A673 (cell line): ENCODE measurements around the gene COA8. TPM values are rescaled to one million over a fixed set of nuclear protein-coding genes. Genes with fewer than 3 reads are reported as not detected.

Source experiments
- BruUV-seq: library from RNA; stranded (reverse); fragments of 400-500 nt; replicated peaks from 2 replicates; lab custom pipeline; 2021; lab: Mats Ljungman, UMichigan
- CTCF ChIA-PET: fragments of 300-600 bp; sonication (Branson Sonifier 250); formaldehyde crosslinking; loops from one replicate; lab custom pipeline; 2022; ENCODE audit warnings: antibody characterized with exemption; lab: Charles Lee
- POLR2A ChIA-PET: fragments of 300-600 bp; sonication (Branson Sonifier 250); formaldehyde crosslinking; loops from one replicate; lab custom pipeline; 2022; ENCODE audit warnings: antibody characterized with exemption; ENCODE audit not compliant: low non-redundant PET; lab: Charles Lee
- DNase-seq: peaks from one replicate; pipeline ENCODE4 v3.0.0-alpha.2; 2015; ENCODE audit warnings: low spot score
- H3K27ac ChIP-seq: fragments of 200-600 bp; sonication (generic); 2 replicates; pipeline ENCODE4 v1.5.1; 2016; ENCODE audit warnings: mixed run types, low read depth, mild to moderate bottlenecking, mixed read lengths, antibody characterized with exemption, low read length; ENCODE audit not compliant: poor library complexity, severe bottlenecking
- H3K27me3 ChIP-seq: fragments of 200-600 bp; sonication (generic); replicated peaks from 2 replicates; pipeline ENCODE4 v1.6.1; 2017; ENCODE audit warnings: mixed run types, low read depth, mild to moderate bottlenecking, mixed read lengths, antibody characterized with exemption, low read length; ENCODE audit not compliant: insufficient read depth, poor library complexity
- H3K36me3 ChIP-seq: fragments of 200-600 bp; sonication (generic); 2 replicates; pipeline ENCODE4 v1.6.1; 2016; ENCODE audit warnings: mixed run types, mild to moderate bottlenecking, mixed read lengths, antibody characterized with exemption, low read length; ENCODE audit not compliant: insufficient read depth, poor library complexity, severe bottlenecking
- H3K4me1 ChIP-seq: fragments of 200-600 bp; sonication (generic); 2 replicates; pipeline ENCODE4 v1.6.1; 2017; ENCODE audit warnings: mixed run types, mild to moderate bottlenecking, mixed read lengths, antibody characterized with exemption, low read length; ENCODE audit not compliant: insufficient read depth, poor library complexity, severe bottlenecking
- H3K4me3 ChIP-seq: fragments of 200-600 bp; sonication (generic); 2 replicates; pipeline ENCODE4 v1.5.1; 2016; ENCODE audit warnings: low read depth, mixed run types, mild to moderate bottlenecking, mixed read lengths, low read length; ENCODE audit not compliant: poor library complexity, severe bottlenecking
- H3K9me3 ChIP-seq: fragments of 200-600 bp; sonication (generic); 2 replicates; pipeline ENCODE4 v1.6.1; 2016; ENCODE audit warnings: mixed run types, low read depth, mild to moderate bottlenecking, mixed read lengths, antibody characterized with exemption, low read length; ENCODE audit not compliant: poor library complexity, severe bottlenecking
- CTCF ChIP-seq: fragments of 300-800, 200-600 bp; sonication (generic); conservative IDR thresholded peaks from 2 replicates; pipeline ENCODE4 v1.5.1; 2017; ENCODE audit warnings: low read depth, mild to moderate bottlenecking, antibody characterized with exemption, low read length, moderate library complexity, mixed read lengths
- EZH2 ChIP-seq: fragments of 200-600 bp; sonication (generic); IDR thresholded peaks from 2 replicates; pipeline ENCODE4 v1.6.1; 2017; ENCODE audit warnings: borderline replicate concordance, low read depth, mild to moderate bottlenecking, mixed read lengths, antibody characterized with exemption, low read length; ENCODE audit not compliant: poor library complexity, severe bottlenecking
- intact Hi-C: fragments of 100-400 bp; cut with micrococcal nuclease; formaldehyde crosslinking; loops from one replicate; pipeline ENCODE4 v1.10.0; 2022; ENCODE audit not compliant: unreplicated experiment
- total RNA-seq: library from RNA; stranded (reverse); gene quantifications from 2 replicates; pipeline ENCODE4 v1.2.3, GENCODE V29; 2021

Gene COA8
- total RNA-seq, 1 experiment from 2014 or later, result 51.0 TPM

- no peak for TF ChIP-seq EZH2
- H3K27ac ChIP-seq, result no peak overlapping the region
Measured at GRCh38 chr14:103549361-103550311, 13.1 kb upstream of the COA8 start.

GRCh38 chr14:103550451-103551337 is 12.1 kb upstream of the COA8 start:
- H3K36me3 ChIP-seq, result no peaks in the 10 kb centered on the region
- DNase-seq, result no peak
- no peaks in the 10 kb centered on the region for H3K4me1 ChIP-seq
- H3K27ac ChIP-seq, result no peak overlapping the region
- CTCF ChIA-PET, result interaction anchor here (0.6 kb wide), 2 partner anchors 30 to 364 kb away, joined by 3 to 4 read pairs; no protein-coding TSS in a partner anchor
- TF ChIP-seq EZH2 (no peak), CTCF (no peak)
- no peaks in the 10 kb centered on the region for H3K27me3 ChIP-seq
- POLR2A ChIA-PET, result no interaction called here
- intact Hi-C loops, result no loop called here
- no peak overlapping the region for H3K4me3 ChIP-seq
- H3K9me3 ChIP-seq, result no peaks in the 10 kb centered on the region
- no TSS peak for BruUV-seq

More at GRCh38 chr14:103549361-103550311, 13.1 kb upstream of the COA8 start:
- ChIA-PET CTCF (no interaction called here), POLR2A (no interaction called here)
- no TSS peak for BruUV-seq
- DNase-seq, result no peak
- intact Hi-C loops, result loop anchor here (5.0 kb wide), 1 partner anchor 47 kb away; no protein-coding TSS in a partner anchor
- no peaks in the 10 kb centered on the region for H3K9me3 ChIP-seq
- no peak overlapping the region for H3K4me3 ChIP-seq
- H3K27me3 ChIP-seq, result no peaks in the 10 kb centered on the region
- H3K36me3 ChIP-seq, result no peaks in the 10 kb centered on the region
- H3K4me1 ChIP-seq, result peaks cover 6% of the 10 kb centered on the region

- no peak for TF ChIP-seq EZH2
- TF ChIP-seq CTCF, result no peak
- Histone ChIP-seq H3K9me3 (no peaks in the 10 kb centered on the region), H3K4me3 (no peak overlapping the region), H3K36me3 (no peaks in the 10 kb centered on the region), H3K27me3 (no peaks in the 10 kb centered on the region), H3K27ac (no peak overlapping the region), H3K4me1 (no peaks in the 10 kb centered on the region)
- intact Hi-C loops, result no loop called here
- CTCF ChIA-PET, result interaction anchor here (0.6 kb wide), 2 partner anchors 30 to 363 kb away, joined by 3 to 4 read pairs; no protein-coding TSS in a partner anchor
- POLR2A ChIA-PET, result no interaction called here
- no peak for DNase-seq
- no TSS peak for BruUV-seq
Measured at GRCh38 chr14:103551338-103551762, 11.4 kb upstream of the COA8 start.
